ENCODE results near the gene VAV2. TPM values are rescaled to one million over a fixed set of nuclear protein-coding genes. Genes with fewer than 3 reads are reported as not detected.

The VAV2 gene
- total and polyA plus RNA-seq, 2 experiments from 2014 or later, result 8.1 to 28.9 TPM

DNA sequence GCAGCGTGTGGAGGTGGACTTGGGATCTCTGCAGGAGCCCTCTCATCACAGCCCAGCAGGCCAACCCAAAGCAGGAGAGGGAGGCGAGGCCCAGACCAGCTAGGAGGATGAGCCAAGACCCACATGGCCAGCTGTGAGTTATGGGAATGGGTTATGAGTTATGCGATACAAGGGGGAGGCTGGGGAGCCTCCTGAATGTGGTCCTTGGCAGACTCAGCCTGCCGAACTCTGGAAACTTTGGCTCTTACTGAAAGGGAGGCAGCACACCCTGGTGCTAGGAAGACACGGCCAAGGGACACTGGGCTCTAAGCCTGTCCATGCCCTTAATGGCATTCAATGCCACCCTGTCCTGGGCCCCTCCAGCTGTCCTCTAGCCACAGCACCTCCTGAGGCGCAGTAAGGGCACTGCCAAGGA, 7.7 kb upstream of the VAV2 start:
- H4K20me1 ChIP-seq (replicated peaks; ENCODE audit: insufficient read depth), result no peaks in the 10 kb centered on the region; the same call in 1 of the 2 replicates
- Mint-ChIP-seq H3K27ac (no peak overlapping the region), H3K4me1 (peaks cover 3% of the 10 kb centered on the region; the same call in 2 of the 3 replicates), H3K36me3 (ENCODE audit: low read depth) (no peaks in the 10 kb centered on the region), H3K27me3 (ENCODE audit: insufficient read depth, low read depth, poor library complexity) (peaks cover 2% of the 10 kb centered on the region), H3K9me3 (peaks cover 5% of the 10 kb centered on the region), H3K4me3 (no peak overlapping the region)
- no peaks in the 10 kb centered on the region for H3K36me3 ChIP-seq (ENCODE audit: insufficient read depth)
- no peaks in the 10 kb centered on the region for H3K79me2 ChIP-seq (replicated peaks; ENCODE audit: insufficient read depth)
- H3K27me3 ChIP-seq (ENCODE audit: insufficient read depth), result no peaks in the 10 kb centered on the region
- H3K4me2 ChIP-seq, result no peak overlapping the region
- DNase-seq (ENCODE audit: low spot score) (no peak), ATAC-seq (no peak)
- no peak for TF ChIP-seq EZH2phosphoT487 (IDR thresholded peaks at IDR 0.05; ENCODE audit: unreplicated experiment)
- TF ChIP-seq, protein P1, sequence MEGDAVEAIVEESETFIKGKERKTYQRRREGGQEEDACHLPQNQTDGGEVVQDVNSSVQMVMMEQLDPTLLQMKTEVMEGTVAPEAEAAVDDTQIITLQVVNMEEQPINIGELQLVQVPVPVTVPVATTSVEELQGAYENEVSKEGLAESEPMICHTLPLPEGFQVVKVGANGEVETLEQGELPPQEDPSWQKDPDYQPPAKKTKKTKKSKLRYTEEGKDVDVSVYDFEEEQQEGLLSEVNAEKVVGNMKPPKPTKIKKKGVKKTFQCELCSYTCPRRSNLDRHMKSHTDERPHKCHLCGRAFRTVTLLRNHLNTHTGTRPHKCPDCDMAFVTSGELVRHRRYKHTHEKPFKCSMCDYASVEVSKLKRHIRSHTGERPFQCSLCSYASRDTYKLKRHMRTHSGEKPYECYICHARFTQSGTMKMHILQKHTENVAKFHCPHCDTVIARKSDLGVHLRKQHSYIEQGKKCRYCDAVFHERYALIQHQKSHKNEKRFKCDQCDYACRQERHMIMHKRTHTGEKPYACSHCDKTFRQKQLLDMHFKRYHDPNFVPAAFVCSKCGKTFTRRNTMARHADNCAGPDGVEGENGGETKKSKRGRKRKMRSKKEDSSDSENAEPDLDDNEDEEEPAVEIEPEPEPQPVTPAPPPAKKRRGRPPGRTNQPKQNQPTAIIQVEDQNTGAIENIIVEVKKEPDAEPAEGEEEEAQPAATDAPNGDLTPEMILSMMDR (conservative IDR thresholded peaks at IDR 0.05; ENCODE audit: low read depth in 2 of 2), result peak in 1 of 2 experiments; percentile 23; a peak in 1 of 4 replicates
- H3K9me2 ChIP-seq (ENCODE audit: insufficient read depth), result no peaks in the 10 kb centered on the region
- no peaks in the 10 kb centered on the region for H3K4me1 ChIP-seq (ENCODE audit: insufficient read depth)
- no peak overlapping the region for H3K4me3 ChIP-seq
- no peaks in the 10 kb centered on the region for H3F3A ChIP-seq (replicated peaks; ENCODE audit: low read depth)
- no peak overlapping the region for H2AFZ ChIP-seq
- no peak overlapping the region for H3K27ac ChIP-seq (ENCODE audit: low read depth)

DNA sequence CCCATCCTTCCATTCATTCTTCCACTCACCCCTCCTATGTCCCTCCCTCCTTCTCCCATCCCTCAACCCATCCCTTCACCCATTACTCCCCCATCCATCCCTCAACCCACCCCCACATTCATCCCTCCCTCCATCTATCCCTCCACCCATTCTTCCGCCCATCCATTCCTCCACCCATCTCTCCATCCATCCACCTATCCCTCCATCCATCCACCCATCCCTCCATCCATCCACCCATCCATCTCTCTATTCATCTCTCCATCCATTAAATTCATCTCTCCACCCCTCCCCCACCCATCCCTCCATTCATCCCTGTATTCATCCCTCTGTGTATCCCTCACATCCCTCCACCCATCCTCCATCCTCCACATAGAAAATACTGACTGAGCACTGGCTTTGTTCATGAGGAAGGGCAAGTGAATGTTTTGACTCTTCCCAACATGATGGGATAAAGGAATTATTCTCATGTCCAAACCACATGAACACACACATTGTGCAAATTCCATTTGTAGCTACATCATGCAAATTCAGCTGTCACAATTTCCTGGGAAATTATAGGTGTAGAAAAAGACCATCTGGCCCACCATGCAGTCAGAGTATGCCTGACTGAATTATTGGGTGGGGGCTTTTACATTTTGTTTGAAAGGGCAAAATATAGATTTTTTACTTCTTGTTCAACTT, 6.9 kb upstream of the VAV2 start:
- Histone ChIP-seq H3K4me3 (no peak overlapping the region), H3K79me2 (replicated peaks; ENCODE audit: insufficient read depth) (no peaks in the 10 kb centered on the region), H3K27me3 (ENCODE audit: insufficient read depth) (no peaks in the 10 kb centered on the region), H3K4me2 (no peak overlapping the region), H3K9me2 (ENCODE audit: insufficient read depth) (no peaks in the 10 kb centered on the region), H2AFZ (no peak overlapping the region), H3F3A (replicated peaks; ENCODE audit: low read depth) (no peaks in the 10 kb centered on the region), H4K20me1 (replicated peaks; ENCODE audit: insufficient read depth) (no peaks in the 10 kb centered on the region; the same call in 1 of the 2 replicates), H3K4me1 (ENCODE audit: insufficient read depth) (peaks cover 2% of the 10 kb centered on the region; the same call in 1 of the 2 replicates), H3K27ac (ENCODE audit: low read depth) (no peak overlapping the region), H3K36me3 (ENCODE audit: insufficient read depth) (no peaks in the 10 kb centered on the region)
- Mint-ChIP-seq H3K9me3 (peaks cover 5% of the 10 kb centered on the region), H3K27me3 (ENCODE audit: insufficient read depth, low read depth, poor library complexity) (peaks cover 4% of the 10 kb centered on the region), H3K4me1 (peaks cover 11% of the 10 kb centered on the region), H3K4me3 (no peak overlapping the region), H3K27ac (no peak overlapping the region), H3K36me3 (ENCODE audit: low read depth) (no peaks in the 10 kb centered on the region)
- ATAC-seq, result no peak
- no peak for DNase-seq (ENCODE audit: low spot score)
- TF ChIP-seq EZH2phosphoT487 (IDR thresholded peaks at IDR 0.05; ENCODE audit: unreplicated experiment), result no peak
- no peak for TF ChIP-seq ZNF331 (CRISPR knock-in tag; IDR thresholded peaks at IDR 0.05; ENCODE audit: low read depth)
- no peak for TF ChIP-seq EZH2 (IDR thresholded peaks at IDR 0.05; ENCODE audit: low read depth, unreplicated experiment)
- TF ChIP-seq ZNF114 (CRISPR knock-in tag; IDR thresholded peaks at IDR 0.05), result no peak
- TF ChIP-seq, protein P2, sequence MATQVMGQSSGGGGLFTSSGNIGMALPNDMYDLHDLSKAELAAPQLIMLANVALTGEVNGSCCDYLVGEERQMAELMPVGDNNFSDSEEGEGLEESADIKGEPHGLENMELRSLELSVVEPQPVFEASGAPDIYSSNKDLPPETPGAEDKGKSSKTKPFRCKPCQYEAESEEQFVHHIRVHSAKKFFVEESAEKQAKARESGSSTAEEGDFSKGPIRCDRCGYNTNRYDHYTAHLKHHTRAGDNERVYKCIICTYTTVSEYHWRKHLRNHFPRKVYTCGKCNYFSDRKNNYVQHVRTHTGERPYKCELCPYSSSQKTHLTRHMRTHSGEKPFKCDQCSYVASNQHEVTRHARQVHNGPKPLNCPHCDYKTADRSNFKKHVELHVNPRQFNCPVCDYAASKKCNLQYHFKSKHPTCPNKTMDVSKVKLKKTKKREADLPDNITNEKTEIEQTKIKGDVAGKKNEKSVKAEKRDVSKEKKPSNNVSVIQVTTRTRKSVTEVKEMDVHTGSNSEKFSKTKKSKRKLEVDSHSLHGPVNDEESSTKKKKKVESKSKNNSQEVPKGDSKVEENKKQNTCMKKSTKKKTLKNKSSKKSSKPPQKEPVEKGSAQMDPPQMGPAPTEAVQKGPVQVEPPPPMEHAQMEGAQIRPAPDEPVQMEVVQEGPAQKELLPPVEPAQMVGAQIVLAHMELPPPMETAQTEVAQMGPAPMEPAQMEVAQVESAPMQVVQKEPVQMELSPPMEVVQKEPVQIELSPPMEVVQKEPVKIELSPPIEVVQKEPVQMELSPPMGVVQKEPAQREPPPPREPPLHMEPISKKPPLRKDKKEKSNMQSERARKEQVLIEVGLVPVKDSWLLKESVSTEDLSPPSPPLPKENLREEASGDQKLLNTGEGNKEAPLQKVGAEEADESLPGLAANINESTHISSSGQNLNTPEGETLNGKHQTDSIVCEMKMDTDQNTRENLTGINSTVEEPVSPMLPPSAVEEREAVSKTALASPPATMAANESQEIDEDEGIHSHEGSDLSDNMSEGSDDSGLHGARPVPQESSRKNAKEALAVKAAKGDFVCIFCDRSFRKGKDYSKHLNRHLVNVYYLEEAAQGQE (IDR thresholded peaks at IDR 0.05; ENCODE audit: unreplicated experiment), result no peak
- no peak for TF ChIP-seq POLR2AphosphoS5 (IDR thresholded peaks at IDR 0.05; ENCODE audit: low read depth)
- TF ChIP-seq, protein P3, sequence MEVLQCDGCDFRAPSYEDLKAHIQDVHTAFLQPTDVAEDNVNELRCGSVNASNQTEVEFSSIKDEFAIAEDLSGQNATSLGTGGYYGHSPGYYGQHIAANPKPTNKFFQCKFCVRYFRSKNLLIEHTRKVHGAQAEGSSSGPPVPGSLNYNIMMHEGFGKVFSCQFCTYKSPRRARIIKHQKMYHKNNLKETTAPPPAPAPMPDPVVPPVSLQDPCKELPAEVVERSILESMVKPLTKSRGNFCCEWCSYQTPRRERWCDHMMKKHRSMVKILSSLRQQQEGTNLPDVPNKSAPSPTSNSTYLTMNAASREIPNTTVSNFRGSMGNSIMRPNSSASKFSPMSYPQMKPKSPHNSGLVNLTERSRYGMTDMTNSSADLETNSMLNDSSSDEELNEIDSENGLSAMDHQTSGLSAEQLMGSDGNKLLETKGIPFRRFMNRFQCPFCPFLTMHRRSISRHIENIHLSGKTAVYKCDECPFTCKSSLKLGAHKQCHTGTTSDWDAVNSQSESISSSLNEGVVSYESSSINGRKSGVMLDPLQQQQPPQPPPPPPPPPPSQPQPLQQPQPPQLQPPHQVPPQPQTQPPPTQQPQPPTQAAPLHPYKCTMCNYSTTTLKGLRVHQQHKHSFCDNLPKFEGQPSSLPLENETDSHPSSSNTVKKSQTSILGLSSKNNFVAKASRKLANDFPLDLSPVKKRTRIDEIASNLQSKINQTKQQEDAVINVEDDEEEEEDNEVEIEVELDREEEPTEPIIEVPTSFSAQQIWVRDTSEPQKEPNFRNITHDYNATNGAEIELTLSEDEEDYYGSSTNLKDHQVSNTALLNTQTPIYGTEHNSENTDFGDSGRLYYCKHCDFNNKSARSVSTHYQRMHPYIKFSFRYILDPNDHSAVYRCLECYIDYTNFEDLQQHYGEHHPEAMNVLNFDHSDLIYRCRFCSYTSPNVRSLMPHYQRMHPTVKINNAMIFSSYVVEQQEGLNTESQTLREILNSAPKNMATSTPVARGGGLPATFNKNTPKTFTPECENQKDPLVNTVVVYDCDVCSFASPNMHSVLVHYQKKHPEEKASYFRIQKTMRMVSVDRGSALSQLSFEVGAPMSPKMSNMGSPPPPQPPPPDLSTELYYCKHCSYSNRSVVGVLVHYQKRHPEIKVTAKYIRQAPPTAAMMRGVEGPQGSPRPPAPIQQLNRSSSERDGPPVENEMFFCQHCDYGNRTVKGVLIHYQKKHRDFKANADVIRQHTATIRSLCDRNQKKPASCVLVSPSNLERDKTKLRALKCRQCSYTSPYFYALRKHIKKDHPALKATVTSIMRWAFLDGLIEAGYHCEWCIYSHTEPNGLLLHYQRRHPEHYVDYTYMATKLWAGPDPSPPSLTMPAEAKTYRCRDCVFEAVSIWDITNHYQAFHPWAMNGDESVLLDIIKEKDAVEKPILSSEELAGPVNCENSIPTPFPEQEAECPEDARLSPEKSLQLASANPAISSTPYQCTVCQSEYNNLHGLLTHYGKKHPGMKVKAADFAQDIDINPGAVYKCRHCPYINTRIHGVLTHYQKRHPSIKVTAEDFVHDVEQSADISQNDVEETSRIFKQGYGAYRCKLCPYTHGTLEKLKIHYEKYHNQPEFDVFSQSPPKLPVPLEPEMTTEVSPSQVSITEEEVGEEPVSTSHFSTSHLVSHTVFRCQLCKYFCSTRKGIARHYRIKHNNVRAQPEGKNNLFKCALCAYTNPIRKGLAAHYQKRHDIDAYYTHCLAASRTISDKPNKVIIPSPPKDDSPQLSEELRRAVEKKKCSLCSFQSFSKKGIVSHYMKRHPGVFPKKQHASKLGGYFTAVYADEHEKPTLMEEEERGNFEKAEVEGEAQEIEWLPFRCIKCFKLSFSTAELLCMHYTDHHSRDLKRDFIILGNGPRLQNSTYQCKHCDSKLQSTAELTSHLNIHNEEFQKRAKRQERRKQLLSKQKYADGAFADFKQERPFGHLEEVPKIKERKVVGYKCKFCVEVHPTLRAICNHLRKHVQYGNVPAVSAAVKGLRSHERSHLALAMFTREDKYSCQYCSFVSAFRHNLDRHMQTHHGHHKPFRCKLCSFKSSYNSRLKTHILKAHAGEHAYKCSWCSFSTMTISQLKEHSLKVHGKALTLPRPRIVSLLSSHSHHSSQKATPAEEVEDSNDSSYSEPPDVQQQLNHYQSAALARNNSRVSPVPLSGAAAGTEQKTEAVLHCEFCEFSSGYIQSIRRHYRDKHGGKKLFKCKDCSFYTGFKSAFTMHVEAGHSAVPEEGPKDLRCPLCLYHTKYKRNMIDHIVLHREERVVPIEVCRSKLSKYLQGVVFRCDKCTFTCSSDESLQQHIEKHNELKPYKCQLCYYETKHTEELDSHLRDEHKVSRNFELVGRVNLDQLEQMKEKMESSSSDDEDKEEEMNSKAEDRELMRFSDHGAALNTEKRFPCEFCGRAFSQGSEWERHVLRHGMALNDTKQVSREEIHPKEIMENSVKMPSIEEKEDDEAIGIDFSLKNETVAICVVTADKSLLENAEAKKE (CRISPR knock-in tag; IDR thresholded peaks at IDR 0.05), result no peak
- no peak for TF ChIP-seq NANOG (IDR thresholded peaks at IDR 0.05; ENCODE audit: borderline replicate concordance)
- TF ChIP-seq JUNB (IDR thresholded peaks at IDR 0.05; ENCODE audit: unreplicated experiment), result no peak

All from GM23338 (cell line).